ENCODE results near the gene ELANE. TPM values are rescaled to one million over a fixed set of nuclear protein-coding genes. Genes with fewer than 3 reads are reported as not detected.
"Not testable (repeated sequence)": the region's sequence is repeated elsewhere in the genome, so short reads cannot be mapped to it uniquely, and the experiment has no call there.

Gene ELANE
- total RNA-seq, 1 donor: 0.09 TPM

DNA sequence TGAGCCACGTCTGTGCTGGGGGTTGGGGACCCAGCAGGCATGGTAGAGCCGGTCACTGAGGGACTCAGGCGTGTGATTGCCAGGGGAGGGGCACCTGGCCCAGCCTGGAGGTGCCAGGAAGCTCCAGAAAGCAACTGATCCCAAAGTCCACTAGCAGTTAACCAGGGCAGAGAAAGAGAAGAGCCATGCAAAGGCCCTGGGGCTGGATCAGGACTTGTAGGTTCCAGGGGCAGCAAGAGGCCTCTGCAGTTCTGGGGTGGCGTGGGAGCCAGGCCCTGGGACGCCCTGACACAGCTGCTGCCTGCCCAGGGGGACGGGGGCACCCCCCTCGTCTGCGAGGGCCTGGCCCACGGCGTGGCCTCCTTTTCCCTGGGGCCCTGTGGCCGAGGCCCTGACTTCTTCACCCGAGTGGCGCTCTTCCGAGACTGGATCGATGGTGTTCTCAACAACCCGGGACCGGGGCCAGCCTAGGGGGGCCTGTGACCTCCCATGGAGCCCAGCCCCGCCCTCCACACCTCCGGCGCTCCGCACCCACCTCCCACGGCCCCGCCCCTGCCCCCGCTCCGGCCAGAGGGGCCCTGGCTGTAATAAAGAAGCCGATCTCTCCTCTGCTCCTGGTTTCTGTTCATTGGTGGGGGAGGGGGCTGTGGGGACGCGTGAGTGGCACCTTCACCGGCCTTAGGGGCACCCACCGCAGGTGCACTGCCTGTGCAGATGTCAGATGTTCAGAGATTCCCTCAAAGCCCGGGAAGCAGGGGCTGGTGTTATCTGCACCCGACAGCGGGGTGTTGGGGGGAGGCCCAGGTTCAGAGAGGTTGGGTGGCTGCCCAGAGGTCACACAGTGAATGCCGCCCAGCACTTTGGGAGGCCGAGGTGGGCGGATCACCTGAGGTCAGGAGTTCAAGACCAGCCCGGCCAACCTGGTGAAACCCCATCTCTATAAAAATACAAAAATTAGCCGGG, 20.4 kb upstream of the ELANE start:
- no peak overlapping the region for H3K4me3 ChIP-seq (ENCODE audit: low read depth, low read length)
- TF ChIP-seq CTCF (IDR thresholded peaks at IDR 0.05; ENCODE audit: insufficient read depth, low read length): no peak
- no peak for DNase-seq (ENCODE audit: low read depth)

DNA sequence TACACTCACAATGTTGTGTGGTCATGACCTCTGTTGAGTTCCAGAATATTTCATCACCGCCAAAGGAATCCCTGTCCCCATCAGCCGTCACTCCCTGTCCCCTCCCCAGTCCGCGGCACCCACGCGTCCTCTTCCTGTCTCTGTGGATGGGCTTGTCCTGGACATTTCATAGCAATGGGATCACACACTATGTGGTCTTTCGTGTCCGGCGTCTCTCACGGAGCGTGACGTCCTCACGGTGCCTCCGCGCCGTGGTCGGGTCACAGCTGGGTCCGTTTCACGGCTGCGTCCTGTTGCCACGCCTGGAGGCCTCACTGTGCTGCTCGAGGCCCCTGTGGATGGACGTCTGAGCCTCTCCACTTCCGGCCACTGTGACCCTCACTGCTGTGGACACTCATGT, 17.9 kb upstream of the ELANE start:
- H3K4me3 ChIP-seq (ENCODE audit: low read depth, low read length): no peak overlapping the region
- DNase-seq (ENCODE audit: low read depth): no peak
- TF ChIP-seq CTCF (IDR thresholded peaks at IDR 0.05; ENCODE audit: insufficient read depth, low read length): no peak

GRCh38 chr19:835210-835810, 16.8 kb upstream of the ELANE start:
- no peak overlapping the region for H3K4me3 ChIP-seq (ENCODE audit: low read depth, low read length)
- TF ChIP-seq CTCF (IDR thresholded peaks at IDR 0.05; ENCODE audit: insufficient read depth, low read length): no peak
- DNase-seq (ENCODE audit: low read depth): no peak

DNA sequence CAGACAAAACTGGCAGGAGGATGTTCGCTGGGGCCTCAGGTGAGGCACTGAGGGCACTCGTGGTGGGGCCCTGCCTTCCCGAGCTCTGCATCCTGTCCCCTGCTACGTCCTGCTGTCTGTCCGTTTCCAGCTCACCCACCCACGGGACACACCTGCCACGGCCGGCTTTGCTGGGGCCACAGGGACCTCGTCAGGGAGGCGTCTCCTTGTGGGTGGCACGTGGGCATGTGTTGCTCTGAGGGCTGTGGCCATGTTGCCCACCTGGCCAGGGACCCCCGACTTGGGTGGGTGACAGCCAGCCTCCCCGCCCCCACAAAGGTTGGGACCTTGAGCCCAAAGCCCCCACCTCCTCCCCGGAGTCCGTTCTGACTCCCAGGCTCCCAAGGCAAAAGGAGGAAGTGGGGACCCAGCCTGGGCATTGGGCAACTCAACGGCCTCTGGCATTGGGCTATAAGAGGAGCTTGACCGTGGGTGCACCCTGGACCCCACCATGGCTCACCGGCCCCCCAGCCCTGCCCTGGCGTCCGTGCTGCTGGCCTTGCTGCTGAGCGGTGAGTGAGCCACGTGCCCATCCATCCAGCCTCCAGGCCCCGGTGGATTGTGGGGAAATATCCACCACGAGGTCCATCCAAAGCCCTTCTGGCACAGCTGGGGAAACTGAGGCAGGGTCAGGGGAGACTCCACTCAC, 11.4 kb upstream of the ELANE start, which contains the start of gene PRTN3:
Gene PRTN3, plus strand, starts transcription at position 481 of the 688 bp plus-strand sequence. Its CDS starts 10 bp downstream, at position 491.
- no peak for TF ChIP-seq CTCF (IDR thresholded peaks at IDR 0.05; ENCODE audit: insufficient read depth, low read length)
- no peak for DNase-seq (ENCODE audit: low read depth)
- no peak within 1 kb of the TSS for H3K4me3 ChIP-seq (ENCODE audit: low read depth, low read length)

DNA sequence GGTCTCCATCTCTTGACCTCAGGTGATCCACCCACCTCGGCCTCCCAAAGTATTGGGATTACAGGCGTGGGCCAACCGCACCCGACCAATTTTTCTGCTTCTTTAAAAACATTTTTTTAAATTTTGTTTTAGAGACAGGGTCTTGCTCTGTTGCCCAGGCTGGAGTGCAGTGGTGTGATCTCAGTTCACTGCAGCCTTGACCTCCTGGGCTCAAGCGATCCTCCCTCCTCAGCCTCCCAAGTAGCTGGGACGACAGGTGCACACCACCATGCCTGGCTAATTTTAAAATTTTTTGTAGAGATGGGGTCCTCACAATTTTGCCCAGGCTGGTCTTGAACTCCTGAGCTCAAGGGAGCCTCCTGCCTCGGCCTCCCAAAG, 9.3 kb upstream of the ELANE start:
- H3K4me3 ChIP-seq (ENCODE audit: low read depth, low read length); DNase-seq (ENCODE audit: low read depth): not testable (repeated sequence)

DNA sequence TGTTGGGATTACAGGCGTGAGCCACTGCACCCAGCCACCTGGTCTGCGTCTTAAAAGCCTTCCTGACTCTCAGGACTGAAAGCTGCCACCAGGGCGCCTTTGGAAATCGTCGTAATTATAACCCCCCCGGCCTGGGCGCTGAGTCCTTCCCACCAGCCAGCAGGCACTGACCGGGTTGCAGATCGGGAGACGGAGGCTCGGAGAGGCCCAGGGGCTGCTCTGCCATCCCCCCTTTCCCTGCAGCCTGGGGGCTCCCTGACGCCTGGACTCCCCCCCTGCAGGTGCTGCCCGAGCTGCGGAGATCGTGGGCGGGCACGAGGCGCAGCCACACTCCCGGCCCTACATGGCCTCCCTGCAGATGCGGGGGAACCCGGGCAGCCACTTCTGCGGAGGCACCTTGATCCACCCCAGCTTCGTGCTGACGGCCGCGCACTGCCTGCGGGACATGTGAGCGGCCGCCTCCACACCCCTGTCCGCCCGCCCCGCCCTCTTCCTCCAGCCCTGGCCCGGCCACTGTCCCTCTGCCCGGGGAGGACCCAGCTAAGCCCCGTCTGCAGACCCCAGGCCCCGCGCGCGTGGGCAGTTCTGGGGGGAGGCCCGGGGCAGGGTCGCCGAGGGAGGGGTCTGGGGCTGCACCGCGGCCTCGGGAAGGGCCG, 8.8 kb upstream of the ELANE start:
- H3K4me3 ChIP-seq (ENCODE audit: low read depth, low read length): no peak overlapping the region
- TF ChIP-seq CTCF (IDR thresholded peaks at IDR 0.05; ENCODE audit: insufficient read depth, low read length): peak; percentile 11
- no peak for DNase-seq (ENCODE audit: low read depth)

Measured in fibroblast of the aortic adventitia (primary cell).